ENCODE measurements around the gene COMMD3. TPM values are rescaled to one million over a fixed set of nuclear protein-coding genes. Genes with fewer than 3 reads are reported as not detected.

COMMD3 gene
- total RNA-seq, 1 experiment from 2014 or later, result 2.6 TPM

DNA sequence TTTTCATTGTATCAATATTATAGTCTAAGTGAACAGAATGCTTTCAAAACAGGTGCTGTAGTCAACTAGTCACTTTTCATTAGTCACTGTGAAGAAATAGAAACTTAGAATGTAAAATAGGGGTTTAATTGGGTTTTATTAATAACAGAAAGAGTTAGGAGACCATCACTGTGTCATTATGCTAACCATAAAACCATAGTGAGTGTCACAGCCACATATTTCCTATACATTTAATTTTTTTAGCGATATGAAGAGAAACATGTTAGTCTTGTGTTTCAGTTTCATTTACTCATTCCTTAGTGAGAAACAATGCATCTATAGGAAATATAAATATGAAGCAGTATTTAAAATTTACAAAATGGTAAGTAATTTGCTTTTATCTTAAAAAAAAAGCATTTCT, 51.3 kb downstream of the COMMD3 start (continued):
- TF ChIP-seq, protein P1, sequence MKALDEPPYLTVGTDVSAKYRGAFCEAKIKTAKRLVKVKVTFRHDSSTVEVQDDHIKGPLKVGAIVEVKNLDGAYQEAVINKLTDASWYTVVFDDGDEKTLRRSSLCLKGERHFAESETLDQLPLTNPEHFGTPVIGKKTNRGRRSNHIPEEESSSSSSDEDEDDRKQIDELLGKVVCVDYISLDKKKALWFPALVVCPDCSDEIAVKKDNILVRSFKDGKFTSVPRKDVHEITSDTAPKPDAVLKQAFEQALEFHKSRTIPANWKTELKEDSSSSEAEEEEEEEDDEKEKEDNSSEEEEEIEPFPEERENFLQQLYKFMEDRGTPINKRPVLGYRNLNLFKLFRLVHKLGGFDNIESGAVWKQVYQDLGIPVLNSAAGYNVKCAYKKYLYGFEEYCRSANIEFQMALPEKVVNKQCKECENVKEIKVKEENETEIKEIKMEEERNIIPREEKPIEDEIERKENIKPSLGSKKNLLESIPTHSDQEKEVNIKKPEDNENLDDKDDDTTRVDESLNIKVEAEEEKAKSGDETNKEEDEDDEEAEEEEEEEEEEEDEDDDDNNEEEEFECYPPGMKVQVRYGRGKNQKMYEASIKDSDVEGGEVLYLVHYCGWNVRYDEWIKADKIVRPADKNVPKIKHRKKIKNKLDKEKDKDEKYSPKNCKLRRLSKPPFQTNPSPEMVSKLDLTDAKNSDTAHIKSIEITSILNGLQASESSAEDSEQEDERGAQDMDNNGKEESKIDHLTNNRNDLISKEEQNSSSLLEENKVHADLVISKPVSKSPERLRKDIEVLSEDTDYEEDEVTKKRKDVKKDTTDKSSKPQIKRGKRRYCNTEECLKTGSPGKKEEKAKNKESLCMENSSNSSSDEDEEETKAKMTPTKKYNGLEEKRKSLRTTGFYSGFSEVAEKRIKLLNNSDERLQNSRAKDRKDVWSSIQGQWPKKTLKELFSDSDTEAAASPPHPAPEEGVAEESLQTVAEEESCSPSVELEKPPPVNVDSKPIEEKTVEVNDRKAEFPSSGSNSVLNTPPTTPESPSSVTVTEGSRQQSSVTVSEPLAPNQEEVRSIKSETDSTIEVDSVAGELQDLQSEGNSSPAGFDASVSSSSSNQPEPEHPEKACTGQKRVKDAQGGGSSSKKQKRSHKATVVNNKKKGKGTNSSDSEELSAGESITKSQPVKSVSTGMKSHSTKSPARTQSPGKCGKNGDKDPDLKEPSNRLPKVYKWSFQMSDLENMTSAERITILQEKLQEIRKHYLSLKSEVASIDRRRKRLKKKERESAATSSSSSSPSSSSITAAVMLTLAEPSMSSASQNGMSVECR (CRISPR knock-in tag; IDR thresholded peaks at IDR 0.05; ENCODE audit: borderline replicate concordance), result no peak
- TF ChIP-seq ZNF232 (CRISPR knock-in tag; IDR thresholded peaks at IDR 0.05) (no peak), CREB1 (CRISPR knock-in tag; IDR thresholded peaks at IDR 0.05) (no peak), IRF2 (CRISPR knock-in tag; IDR thresholded peaks at IDR 0.05; ENCODE audit: borderline replicate concordance, low read depth) (no peak)
- TF ChIP-seq, protein P2, sequence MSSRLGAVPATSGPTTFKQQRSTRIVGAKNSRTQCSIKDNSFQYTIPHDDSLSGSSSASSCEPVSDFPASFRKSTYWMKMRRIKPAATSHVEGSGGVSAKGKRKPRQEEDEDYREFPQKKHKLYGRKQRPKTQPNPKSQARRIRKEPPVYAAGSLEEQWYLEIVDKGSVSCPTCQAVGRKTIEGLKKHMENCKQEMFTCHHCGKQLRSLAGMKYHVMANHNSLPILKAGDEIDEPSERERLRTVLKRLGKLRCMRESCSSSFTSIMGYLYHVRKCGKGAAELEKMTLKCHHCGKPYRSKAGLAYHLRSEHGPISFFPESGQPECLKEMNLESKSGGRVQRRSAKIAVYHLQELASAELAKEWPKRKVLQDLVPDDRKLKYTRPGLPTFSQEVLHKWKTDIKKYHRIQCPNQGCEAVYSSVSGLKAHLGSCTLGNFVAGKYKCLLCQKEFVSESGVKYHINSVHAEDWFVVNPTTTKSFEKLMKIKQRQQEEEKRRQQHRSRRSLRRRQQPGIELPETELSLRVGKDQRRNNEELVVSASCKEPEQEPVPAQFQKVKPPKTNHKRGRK (CRISPR knock-in tag; IDR thresholded peaks at IDR 0.05; ENCODE audit: borderline replicate concordance), result no peak

DNA sequence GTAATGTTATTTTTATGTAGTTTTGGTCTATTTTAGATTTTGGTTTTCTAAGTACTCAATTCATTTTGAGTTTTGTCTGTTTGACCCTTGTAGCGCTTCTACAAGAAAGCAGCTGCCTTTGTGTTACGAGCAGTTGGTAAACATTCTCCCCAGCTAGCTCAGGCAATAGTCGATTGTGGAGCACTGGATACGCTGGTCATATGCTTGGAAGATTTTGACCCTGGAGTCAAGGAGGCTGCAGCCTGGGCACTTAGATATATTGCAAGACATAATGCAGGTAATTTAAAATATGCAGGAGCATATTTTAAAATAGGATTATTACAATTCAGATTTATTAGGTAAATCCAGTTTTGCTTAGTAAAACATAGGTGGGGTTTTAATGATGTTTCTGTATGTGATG, 52.2 kb downstream of the COMMD3 start:
- POLR2A ChIA-PET, result no interaction called here
- H3K4me1 Mint-ChIP-seq, result no peaks in the 10 kb centered on the region
- H3K9me3 Mint-ChIP-seq, result no peaks in the 10 kb centered on the region
- no peaks in the 10 kb centered on the region for H3K36me3 Mint-ChIP-seq
- DNase-seq (ENCODE audit: low spot score) (no peak), ATAC-seq (no peak)
- H3K4me3 Mint-ChIP-seq, result no peak overlapping the region
- TF ChIP-seq, protein P1 (CRISPR knock-in tag; IDR thresholded peaks at IDR 0.05; ENCODE audit: borderline replicate concordance), result no peak
- no peak for TF ChIP-seq SMAD3 (CRISPR knock-in tag; IDR thresholded peaks at IDR 0.05; ENCODE audit: borderline replicate concordance)
- TF ChIP-seq CREB1 (CRISPR knock-in tag; IDR thresholded peaks at IDR 0.05), result no peak
- TF ChIP-seq ZNF317 (CRISPR knock-in tag; IDR thresholded peaks at IDR 0.05; ENCODE audit: borderline replicate concordance, low read depth), result no peak
- no peak for TF ChIP-seq GABPB1 (CRISPR knock-in tag; IDR thresholded peaks at IDR 0.05)
- TF ChIP-seq, protein P3, sequence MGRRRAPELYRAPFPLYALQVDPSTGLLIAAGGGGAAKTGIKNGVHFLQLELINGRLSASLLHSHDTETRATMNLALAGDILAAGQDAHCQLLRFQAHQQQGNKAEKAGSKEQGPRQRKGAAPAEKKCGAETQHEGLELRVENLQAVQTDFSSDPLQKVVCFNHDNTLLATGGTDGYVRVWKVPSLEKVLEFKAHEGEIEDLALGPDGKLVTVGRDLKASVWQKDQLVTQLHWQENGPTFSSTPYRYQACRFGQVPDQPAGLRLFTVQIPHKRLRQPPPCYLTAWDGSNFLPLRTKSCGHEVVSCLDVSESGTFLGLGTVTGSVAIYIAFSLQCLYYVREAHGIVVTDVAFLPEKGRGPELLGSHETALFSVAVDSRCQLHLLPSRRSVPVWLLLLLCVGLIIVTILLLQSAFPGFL (CRISPR knock-in tag; IDR thresholded peaks at IDR 0.05; ENCODE audit: borderline replicate concordance), result no peak
- H3K27ac Mint-ChIP-seq, result no peak overlapping the region
- CTCF ChIA-PET, result no interaction called here
- no peaks in the 10 kb centered on the region for H3K27me3 Mint-ChIP-seq (ENCODE audit: low read depth)

DNA sequence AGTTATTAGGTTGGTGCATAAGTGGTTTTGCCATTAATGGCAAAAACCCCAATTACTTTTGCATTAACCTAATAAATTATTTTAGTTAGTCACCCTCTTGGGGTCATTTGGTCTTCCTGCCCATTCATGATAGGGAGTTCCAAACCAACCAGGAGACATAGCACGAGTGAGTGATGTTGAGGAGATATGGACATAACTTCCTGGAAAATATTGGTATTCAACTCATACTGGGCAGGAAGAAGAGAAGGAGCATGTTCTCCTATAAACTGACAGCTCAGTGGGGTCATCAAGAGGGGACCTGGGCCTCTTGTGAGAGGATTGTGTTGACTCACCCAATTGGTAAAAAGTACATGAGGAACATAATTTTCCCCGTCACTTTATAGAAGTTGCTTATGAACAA, 52.8 kb downstream of the COMMD3 start:
- no peaks in the 10 kb centered on the region for H3K36me3 Mint-ChIP-seq
- TF ChIP-seq, protein P4, sequence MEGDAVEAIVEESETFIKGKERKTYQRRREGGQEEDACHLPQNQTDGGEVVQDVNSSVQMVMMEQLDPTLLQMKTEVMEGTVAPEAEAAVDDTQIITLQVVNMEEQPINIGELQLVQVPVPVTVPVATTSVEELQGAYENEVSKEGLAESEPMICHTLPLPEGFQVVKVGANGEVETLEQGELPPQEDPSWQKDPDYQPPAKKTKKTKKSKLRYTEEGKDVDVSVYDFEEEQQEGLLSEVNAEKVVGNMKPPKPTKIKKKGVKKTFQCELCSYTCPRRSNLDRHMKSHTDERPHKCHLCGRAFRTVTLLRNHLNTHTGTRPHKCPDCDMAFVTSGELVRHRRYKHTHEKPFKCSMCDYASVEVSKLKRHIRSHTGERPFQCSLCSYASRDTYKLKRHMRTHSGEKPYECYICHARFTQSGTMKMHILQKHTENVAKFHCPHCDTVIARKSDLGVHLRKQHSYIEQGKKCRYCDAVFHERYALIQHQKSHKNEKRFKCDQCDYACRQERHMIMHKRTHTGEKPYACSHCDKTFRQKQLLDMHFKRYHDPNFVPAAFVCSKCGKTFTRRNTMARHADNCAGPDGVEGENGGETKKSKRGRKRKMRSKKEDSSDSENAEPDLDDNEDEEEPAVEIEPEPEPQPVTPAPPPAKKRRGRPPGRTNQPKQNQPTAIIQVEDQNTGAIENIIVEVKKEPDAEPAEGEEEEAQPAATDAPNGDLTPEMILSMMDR (IDR thresholded peaks at IDR 0.05), result no peak
- TF ChIP-seq IRF2 (CRISPR knock-in tag; IDR thresholded peaks at IDR 0.05; ENCODE audit: borderline replicate concordance, low read depth) (no peak), ATF1 (CRISPR knock-in tag; IDR thresholded peaks at IDR 0.05) (no peak), ZNF121 (CRISPR knock-in tag; IDR thresholded peaks at IDR 0.05) (no peak)
- TF ChIP-seq, protein P5, sequence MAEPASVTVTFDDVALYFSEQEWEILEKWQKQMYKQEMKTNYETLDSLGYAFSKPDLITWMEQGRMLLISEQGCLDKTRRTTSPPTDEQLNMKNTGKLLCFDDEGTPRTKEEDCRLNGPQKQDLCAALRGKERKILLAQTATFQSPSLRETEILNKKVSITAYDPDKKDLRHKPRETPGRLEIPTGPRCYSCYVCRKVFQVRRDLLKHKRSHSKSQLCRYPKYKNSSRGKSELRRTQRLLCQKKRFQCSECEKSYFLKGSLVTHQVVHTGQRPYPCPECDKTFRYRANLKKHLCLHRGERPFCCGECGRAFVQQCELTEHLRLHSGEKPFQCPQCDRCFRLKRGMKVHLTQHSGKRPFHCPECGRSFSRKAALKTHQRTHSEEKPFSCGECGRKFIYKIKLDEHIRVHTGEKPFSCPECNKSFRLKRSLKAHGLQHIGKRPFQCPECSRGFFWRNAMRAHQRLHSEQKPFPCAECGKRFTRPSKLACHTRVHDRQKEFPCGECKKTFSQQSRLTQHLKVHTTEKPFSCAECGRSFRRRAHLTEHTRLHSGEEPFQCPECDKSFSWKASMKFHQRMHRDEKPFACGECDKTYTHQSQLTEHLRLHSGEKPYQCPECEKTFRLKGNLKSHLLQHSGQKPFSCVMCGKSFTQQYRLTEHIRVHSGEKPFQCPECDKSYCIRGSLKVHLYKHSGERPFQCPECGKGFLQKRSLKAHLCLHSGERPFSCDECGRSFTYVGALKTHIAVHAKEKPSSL (CRISPR knock-in tag; conservative IDR thresholded peaks at IDR 0.05), result no peak
- ChIA-PET POLR2A (no interaction called here), CTCF (no interaction called here)
- H3K4me1 Mint-ChIP-seq, result no peaks in the 10 kb centered on the region
- no peaks in the 10 kb centered on the region for H3K27me3 Mint-ChIP-seq (ENCODE audit: low read depth)
- H3K4me3 Mint-ChIP-seq, result no peak overlapping the region
- no peak for ATAC-seq
- DNase-seq (ENCODE audit: low spot score), result no peak
- no peaks in the 10 kb centered on the region for H3K9me3 Mint-ChIP-seq
- no peak overlapping the region for H3K27ac Mint-ChIP-seq
